ENCODE results near the gene NUCKS1.

- TF ChIP-seq ZFP3 (CRISPR knock-in tag; IDR thresholded peaks at IDR 0.05) (no peak), ZNF8 (CRISPR knock-in tag; IDR thresholded peaks at IDR 0.05) (no peak), OSR1 (CRISPR knock-in tag; IDR thresholded peaks at IDR 0.05) (no peak), RARB (CRISPR knock-in tag; IDR thresholded peaks at IDR 0.05) (no peak), TCF4 (CRISPR knock-in tag; IDR thresholded peaks at IDR 0.05; ENCODE audit: borderline replicate concordance) (no peak), ZC3H10 (CRISPR knock-in tag; IDR thresholded peaks at IDR 0.05) (no peak), GLIS3 (CRISPR knock-in tag; IDR thresholded peaks at IDR 0.05) (no peak), SNAI2 (CRISPR knock-in tag; IDR thresholded peaks at IDR 0.05) (no peak), PATZ1 (CRISPR knock-in tag; IDR thresholded peaks at IDR 0.05; ENCODE audit: borderline replicate concordance) (no peak), PPARA (CRISPR knock-in tag; IDR thresholded peaks at IDR 0.05; ENCODE audit: borderline replicate concordance) (no peak), ARNTL (CRISPR knock-in tag; IDR thresholded peaks at IDR 0.05; ENCODE audit: borderline replicate concordance, low read depth) (no peak), ISL1 (CRISPR knock-in tag; IDR thresholded peaks at IDR 0.05) (no peak)
These were observed 44.2 kb upstream of the NUCKS1 start for GRCh38 chr1:205794011-205794730.
